Mammary epithelial cell (primary cell): ENCODE measurements around the gene EPOP.

Experiments used
- CTCF ChIP-seq, 2 donors: IDR thresholded peaks in 1 of 2; conservative IDR thresholded peaks in 1 of 2; 2 replicates each; pipeline ENCODE4 v1.5.1; 2011 to 2012; ENCODE audit warnings: inconsistent platforms in 2 of 2, low read length in 2 of 2, mild to moderate bottlenecking in 2 of 2, control low read depth in 1 of 2, low read depth in 1 of 2; ENCODE audit not compliant: insufficient read depth in 1 of 2; ENCODE audit errors: extremely low read depth in 1 of 2
- EZH2 ChIP-seq: IDR thresholded peaks from 2 replicates; pipeline ENCODE4 v1.6.1; 2012; ENCODE audit warnings: low read length, inconsistent platforms, borderline replicate concordance

DNA sequence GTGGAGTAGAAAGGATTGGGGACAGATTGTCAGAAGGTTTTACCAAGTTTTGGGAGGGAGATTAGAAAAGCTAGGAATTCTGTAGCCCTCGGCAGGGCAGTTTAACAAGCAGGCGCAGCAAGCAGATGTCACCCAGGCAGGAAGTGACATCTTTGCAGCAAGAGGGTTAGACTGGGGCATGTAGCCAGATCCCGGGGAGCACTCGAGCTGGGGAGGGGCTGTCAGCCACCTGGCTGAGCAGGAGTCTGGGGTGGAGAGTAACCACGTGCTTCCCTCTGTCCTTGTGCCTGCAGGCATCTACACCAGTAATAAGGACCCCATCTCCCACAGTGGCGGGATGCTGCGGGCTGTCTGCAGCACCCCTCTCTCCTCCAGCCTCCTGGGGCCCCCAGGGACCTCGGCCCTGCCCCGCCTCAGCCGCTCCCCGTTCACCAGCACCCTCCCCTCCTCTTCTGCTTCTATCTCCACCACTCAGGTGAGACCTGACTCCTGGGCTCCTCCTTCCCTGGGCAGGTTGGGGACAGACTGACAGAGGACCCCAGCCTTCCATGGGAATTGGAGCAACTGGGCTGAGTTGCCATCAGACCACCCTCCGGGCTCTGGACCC, 42.5 kb upstream of the EPOP start:
- no peak for TF ChIP-seq CTCF (conservative IDR thresholded peaks at IDR 0.05 in 1 of 2, IDR thresholded peaks at IDR 0.05 in 1 of 2; ENCODE audit: extremely low read depth in 1 of 2, insufficient read depth in 1 of 2, low read depth in 1 of 2, low read length in 2 of 2)
- TF ChIP-seq EZH2, result no peak
